Renal pelvis (tissue), 12 donors: Measurements from ENCODE around the gene LARP4B. TPM values are rescaled to one million over a fixed set of nuclear protein-coding genes. Genes with fewer than 3 reads are reported as not detected.
A peak's percentile ranks its signal among the peaks of the same experiment; 100 is the strongest.

Experiments
- DNase-seq: peaks from one replicate; pipeline ENCODE4 v3.0.0-alpha.2; 2013
- long read RNA-seq, 16 experiments: transcript quantifications; one replicate each; lab custom pipeline, GENCODE V29; 2026
- polyA plus RNA-seq, 3 donors: library from polyadenylated mRNA; unstranded; fragments of 120-200 nt; gene quantifications; one replicate each; pipeline ENCODE4 v1.2.1, GENCODE V29; 2013; ENCODE audit not compliant: insufficient read length in 3 of 3

LARP4B gene
- polyA plus RNA-seq, result 10 to 100 TPM; 41.9 to 56.3 (median 52.6) TPM
- long read RNA-seq, donor 1, full-length matches to known transcripts, result 2 of 2 reads
- long read RNA-seq, donor 1, partial matches to known transcripts, result 0 of 2 reads
- long read RNA-seq, donor 1, other reads (novel, unspliced or antisense), result 0 of 2 reads
- long read RNA-seq, donor 2, full-length matches to known transcripts, result 2 of 2 reads
- long read RNA-seq, donor 2, partial matches to known transcripts, result 0 of 2 reads
- long read RNA-seq, donor 2, other reads (novel, unspliced or antisense), result 0 of 2 reads
- long read RNA-seq, donor 3, full-length matches to known transcripts, result 5 of 5 reads
- long read RNA-seq, donor 3, partial matches to known transcripts, result 0 of 5 reads
- long read RNA-seq, donor 3, other reads (novel, unspliced or antisense), result 0 of 5 reads
- long read RNA-seq, donor 4, full-length matches to known transcripts, result 6 of 6 reads
- long read RNA-seq, donor 4, partial matches to known transcripts, result 0 of 6 reads
- long read RNA-seq, donor 4, other reads (novel, unspliced or antisense), result 0 of 6 reads
- long read RNA-seq, donor 5, full-length matches to known transcripts, result 3 of 3 reads
- long read RNA-seq, donor 5, partial matches to known transcripts, result 0 of 3 reads
- long read RNA-seq, donor 5, other reads (novel, unspliced or antisense), result 0 of 3 reads
- long read RNA-seq, donor 6, full-length matches to known transcripts, result 5 of 5 reads
- long read RNA-seq, donor 6, partial matches to known transcripts, result 0 of 5 reads
- long read RNA-seq, donor 6, other reads (novel, unspliced or antisense), result 0 of 5 reads
- long read RNA-seq, donor 7, full-length matches to known transcripts, result 7 of 14 reads
- long read RNA-seq, donor 7, partial matches to known transcripts, result 7 of 14 reads
- long read RNA-seq, donor 7, other reads (novel, unspliced or antisense), result 0 of 14 reads
- long read RNA-seq, donor 8, full-length matches to known transcripts, result 2 of 2 reads
- long read RNA-seq, donor 8, partial matches to known transcripts, result 0 of 2 reads
- long read RNA-seq, donor 8, other reads (novel, unspliced or antisense), result 0 of 2 reads
- long read RNA-seq, donor 9, full-length matches to known transcripts, result 9 of 9 reads
- long read RNA-seq, donor 9, partial matches to known transcripts, result 0 of 9 reads
- long read RNA-seq, donor 9, other reads (novel, unspliced or antisense), result 0 of 9 reads
- long read RNA-seq, donor 10, full-length matches to known transcripts, result 10 of 16 reads
- long read RNA-seq, donor 10, partial matches to known transcripts, result 6 of 16 reads
- long read RNA-seq, donor 10, other reads (novel, unspliced or antisense), result 0 of 16 reads
- long read RNA-seq, donor 11, full-length matches to known transcripts, result 2 of 2 reads
- long read RNA-seq, donor 11, partial matches to known transcripts, result 0 of 2 reads
- long read RNA-seq, donor 11, other reads (novel, unspliced or antisense), result 0 of 2 reads
- long read RNA-seq, donor 12, full-length matches to known transcripts, result 7 of 7 reads
- long read RNA-seq, donor 12, partial matches to known transcripts, result 0 of 7 reads
- long read RNA-seq, donor 12, other reads (novel, unspliced or antisense), result 0 of 7 reads
- long read RNA-seq, donor 13, full-length matches to known transcripts, result 4 of 4 reads
- long read RNA-seq, donor 13, partial matches to known transcripts, result 0 of 4 reads
- long read RNA-seq, donor 13, other reads (novel, unspliced or antisense), result 0 of 4 reads
- long read RNA-seq, donor 14, result 0 reads
- long read RNA-seq, donor 15, full-length matches to known transcripts, result 6 of 6 reads
- long read RNA-seq, donor 15, partial matches to known transcripts, result 0 of 6 reads
- long read RNA-seq, donor 15, other reads (novel, unspliced or antisense), result 0 of 6 reads
- long read RNA-seq, donor 16, full-length matches to known transcripts, result 4 of 4 reads
- long read RNA-seq, donor 16, partial matches to known transcripts, result 0 of 4 reads
- long read RNA-seq, donor 16, other reads (novel, unspliced or antisense), result 0 of 4 reads

DNA sequence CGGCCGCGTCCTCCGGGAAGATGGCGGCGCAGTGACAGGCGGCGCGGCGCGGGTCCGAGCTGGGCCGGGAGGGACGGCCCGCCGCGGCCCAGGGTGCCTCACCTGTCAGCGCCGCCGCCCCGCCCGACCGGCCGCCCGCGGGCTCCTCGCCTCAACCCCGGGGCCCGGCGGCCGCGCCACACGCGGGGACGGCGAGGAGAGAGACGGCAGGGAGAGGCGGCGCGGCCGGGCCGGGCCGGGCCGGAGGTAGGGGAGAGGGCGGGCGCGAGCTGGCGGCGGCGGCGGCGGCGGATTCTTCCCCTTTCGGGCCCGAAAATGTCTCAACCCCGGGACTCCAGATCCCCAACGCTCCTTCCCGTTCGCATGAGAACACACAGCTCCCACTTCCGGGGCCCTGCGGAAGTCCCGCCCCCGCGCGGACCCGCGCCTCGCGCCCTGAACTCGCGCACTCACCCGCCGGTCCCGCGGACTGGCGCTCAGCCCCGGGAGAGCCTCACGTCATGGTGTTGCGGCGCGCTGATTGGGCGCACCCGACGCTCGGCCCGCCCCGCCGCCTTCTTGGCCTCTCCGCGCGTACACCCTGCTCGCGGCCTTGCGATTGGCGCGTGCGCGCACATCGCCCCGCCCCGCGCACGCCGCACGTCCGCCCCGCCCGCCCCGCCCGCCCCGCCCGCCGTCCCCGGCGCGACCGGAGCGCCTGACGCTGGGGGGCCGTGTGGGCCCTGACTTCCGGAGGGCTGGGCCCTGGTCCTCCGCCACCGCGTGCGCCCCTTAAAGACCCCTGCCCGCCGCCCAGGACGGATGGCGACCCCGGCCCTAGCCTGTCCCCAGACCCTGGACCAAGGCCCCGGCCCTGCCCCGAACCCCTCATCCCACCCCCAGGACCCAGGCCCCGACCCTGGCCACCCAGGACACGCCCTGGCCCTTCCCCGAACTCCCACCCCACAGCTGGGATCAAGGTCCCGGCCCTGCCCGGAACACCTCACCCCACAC, at the start of gene LARP4B:
TSS of gene LARP4B (minus strand) at position 380 of the 993 bp plus-strand sequence. CDS start 45,984 bp downstream, outside the sequence.
- DNase-seq, result peak; percentile 97

DNA sequence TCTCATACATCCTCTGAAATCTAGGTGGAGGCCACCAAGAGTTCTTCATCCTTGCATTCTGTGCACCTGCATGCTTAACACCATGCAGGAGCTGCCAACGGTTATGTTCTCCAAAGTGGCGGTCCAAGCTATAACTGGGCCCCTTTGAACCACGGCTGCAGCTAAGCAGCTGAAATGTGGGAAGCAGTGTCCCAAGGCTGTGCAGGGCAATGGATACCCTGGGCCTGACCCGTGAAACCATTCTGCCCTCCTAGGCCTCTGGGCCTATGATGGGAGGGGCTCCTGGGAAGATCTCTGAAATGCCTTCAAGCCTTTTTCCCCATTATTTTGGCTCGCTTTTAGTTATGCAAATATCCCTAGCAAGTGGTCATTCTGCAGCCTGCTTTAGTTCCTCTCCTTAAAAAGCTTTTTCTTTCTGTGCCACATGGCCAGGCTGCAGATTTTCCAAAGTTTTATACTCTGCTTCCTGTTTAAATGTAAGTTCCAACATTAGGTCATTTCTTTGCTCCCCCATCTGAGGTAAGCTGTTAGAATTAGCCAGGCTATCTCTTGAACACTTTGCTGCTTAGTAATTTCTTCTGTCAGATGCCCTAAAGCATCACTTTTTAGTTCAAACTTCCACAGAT, 49.1 kb upstream of the LARP4B start:
- no peak for DNase-seq

DNA sequence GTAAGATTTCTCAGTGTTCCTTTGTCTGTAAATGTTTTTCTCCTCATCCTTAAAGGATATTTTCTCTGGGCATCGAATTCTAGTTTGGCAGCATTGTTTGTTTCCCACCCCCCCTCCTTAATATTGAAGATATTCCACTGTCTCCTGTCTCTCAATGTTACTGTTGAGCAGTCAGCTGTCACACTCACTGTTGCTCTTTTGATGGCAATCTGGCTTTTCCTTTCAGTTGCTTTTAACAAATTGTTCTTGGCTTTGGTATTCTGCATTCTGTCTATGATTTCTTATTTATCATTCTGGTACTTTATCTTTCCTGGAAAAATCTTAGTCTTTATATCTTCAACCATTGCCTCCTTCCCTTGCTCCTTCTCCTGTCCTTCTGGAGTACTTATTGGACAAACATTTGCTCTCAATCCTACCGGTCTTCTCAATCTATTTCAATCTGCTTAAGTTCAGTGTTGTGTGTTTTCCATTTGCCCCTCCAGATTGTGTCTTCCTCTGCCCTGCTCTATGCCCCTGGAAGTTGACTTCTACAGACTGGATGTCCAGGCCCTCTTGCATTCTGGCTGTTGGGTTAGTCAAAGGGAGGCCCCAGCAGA, 47.4 kb upstream of the LARP4B start:
- DNase-seq, result no peak

DNA sequence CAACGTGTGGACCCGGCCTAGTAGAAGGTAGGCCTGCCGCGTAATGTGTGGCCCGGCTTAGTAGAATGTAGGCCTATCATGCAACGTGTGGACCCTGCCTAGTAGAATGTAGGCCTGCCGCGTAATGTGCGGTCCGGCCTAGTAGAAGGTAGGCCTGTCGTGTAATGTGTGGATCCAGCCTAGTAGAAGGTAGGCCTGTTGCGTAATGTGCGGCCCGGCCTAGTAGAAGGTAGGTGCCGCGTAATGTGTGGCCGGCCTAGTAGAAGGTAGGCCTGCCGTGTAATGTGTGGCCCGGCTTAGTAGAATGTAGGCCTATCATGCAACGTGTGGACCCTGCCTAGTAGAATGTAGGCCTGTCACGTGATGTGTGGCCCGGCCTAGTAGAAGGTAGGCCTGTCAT, 44.8 kb upstream of the LARP4B start:
- no peak for DNase-seq

DNA sequence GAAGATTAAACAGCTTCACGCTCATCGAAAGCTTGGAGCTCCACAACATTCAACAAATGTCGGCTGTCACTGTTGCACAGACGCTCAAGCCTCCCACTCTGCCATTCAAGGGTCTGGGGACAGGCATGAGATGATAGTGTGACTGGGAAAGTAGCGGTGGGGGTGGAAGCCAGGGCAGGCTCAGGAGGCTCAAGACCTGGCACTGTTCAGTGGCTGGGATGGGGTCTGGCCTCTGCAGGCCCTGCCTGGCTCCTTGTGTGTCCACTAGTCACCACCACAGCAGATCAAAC, 43.2 kb upstream of the LARP4B start:
- no peak for DNase-seq

DNA sequence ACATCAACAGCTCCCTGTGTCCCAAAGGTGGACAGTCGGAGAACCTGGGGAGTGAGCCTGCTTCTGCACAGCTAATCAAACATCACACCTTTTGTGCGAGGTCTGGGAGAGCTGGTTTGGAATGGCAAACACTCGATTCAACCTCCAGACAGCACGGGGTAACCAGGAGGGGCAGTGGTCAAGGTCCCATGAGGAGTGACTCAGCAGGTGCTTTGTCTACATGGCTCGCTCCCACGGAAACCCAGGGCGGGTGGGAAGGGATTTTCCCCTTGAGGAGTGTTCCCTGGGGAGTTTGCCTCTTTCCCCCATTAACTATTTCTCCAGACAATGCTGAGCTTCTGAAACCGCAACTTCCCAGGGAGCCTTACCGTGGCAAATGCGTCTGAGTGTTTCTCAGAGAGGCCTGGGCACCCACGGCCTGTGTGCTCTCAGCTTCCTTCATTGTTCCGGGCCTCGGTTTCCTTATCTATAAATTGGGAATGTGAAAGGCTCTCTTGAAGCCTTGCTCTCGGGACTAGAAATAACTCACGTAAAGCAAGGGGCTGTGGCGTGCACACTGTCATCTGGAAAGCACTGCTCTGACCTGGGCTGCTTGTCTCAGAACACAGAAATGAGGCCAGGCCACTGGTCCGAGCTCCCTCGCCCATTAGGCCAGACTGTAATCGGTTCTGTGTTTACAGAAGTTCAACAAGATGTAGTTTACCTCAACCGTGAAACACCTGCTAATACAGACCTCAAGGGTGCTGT, 42.7 kb upstream of the LARP4B start:
- no peak for DNase-seq

DNA sequence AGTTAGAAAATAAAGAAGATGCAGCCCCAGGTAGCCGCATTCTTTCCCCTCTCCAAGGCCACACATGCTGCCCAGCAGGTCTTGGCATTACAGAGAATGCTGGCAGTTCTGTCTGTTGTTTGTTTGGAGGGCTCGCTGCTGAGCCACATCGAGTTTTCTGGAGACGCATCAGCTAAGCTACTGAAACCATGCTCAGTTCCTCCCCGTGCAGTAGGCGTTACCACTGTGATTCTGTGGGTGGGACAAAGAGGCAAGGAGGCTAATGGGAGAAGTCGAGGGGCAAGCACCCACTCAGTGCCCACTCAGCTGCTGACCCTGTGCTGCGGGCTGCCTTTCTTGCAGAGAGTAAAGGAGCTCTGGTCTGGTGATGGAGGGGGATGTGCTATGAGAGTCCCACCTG, 41.3 kb upstream of the LARP4B start:
- no peak for DNase-seq

DNA sequence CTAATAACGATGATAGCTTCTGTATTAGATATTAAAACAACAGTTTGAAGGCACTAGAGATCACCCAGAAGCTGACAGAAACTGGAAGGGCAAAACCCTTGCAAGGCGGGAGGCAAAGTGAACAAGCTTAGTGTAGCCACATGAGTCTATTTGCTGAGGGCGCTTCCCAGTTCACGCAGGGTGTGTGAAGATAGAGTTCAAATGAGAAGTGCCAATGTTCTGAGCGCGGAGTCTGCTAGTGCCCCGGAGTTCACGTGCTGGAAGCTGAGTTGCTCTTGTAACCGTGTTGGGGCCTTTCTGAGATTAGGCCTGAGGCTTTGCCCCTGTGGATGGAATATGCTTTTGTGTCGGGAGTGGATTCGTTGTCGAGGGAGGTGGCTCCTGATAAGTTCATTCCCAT, 40.1 kb upstream of the LARP4B start:
- DNase-seq, result no peak

DNA sequence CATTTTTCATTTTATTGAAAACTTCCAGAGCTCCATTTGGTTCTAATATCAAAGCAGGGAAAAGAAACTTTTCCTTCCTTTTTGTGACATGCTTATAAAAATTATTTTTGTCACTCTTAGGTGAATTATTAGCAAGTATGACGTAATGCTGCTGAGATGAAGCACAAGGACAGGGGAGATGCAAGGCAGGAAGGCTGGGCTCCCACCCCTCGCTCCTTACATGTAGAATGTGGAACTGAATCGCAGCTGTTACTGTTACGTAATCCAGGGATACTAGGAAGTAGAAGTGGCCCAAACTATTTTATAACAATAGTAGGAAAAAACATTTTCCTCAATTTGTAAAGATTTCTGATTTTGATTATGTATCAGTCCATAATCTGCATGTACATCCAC, 39.6 kb upstream of the LARP4B start:
- no peak for DNase-seq

DNA sequence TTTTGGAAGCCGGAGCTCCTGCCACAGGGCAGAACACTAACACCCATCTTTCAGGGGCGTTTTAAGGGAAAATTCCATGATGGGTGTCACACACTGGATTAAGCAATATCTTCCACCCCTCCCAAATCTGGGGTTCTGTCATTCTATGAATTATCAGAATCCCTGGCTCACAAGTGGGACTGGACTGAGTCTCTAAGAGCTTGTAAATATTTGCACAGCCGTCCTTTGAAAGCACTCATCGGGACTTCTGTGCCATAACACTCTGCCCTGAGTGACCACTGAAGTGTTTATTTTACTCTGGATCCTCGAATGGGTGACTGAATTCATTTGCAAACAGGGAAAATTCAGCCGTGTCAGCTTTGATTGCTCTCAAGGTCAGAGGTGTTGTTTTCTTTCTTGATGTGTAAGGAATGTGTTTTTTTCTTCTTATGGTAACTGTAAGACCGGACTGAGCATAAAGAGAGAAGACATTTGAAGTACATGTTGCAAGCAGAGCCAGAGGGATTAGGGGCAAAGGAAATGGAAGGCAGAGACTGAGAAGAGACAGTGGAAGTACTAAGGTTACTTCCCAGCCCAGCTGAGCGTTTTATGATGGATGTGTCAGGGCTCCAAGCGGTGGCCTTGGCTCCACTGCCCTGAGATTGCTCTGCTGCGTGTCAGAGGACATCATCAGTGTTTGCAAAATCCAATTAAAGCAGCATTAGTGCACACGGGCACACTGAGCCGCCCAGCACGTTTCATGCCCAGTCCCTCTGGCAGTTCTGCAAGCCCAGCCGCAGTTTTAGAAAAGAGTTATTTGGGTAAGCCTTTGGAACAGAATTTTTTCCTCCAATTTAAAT, 39.0 kb upstream of the LARP4B start:
- DNase-seq, result peak; percentile 30

DNA sequence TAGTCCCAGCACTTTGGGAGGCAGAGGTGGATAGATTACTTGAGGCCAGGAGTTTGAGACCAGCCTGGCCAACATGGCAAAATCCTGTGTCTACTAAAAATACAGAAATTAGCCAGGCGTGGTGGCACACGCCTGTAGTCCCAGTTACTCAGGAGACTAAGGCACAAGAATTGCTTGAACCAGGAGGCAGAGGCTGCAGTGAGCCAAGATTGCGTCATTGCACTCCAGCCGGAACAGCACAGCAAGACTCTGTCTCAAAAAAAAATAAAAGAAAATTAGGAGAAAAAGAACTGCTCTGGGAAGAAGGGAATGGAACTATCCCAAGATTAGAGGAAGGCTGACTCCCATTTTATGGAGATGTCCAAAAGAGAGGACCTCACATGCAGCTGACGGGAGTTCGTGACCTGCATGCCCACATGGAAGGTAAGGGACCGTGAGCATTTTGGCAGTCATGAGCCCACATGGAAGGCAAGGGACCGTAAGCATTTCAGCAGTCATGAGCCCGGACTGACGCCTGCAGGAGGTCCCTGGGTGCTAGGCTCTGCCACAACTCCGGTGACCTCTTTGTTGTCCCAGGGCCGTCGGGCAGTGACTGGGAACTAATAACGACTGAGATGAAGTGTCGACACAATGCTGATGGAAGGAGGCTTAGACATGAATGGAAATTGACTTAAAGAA, 38.1 kb upstream of the LARP4B start:
- DNase-seq, result no peak

DNA sequence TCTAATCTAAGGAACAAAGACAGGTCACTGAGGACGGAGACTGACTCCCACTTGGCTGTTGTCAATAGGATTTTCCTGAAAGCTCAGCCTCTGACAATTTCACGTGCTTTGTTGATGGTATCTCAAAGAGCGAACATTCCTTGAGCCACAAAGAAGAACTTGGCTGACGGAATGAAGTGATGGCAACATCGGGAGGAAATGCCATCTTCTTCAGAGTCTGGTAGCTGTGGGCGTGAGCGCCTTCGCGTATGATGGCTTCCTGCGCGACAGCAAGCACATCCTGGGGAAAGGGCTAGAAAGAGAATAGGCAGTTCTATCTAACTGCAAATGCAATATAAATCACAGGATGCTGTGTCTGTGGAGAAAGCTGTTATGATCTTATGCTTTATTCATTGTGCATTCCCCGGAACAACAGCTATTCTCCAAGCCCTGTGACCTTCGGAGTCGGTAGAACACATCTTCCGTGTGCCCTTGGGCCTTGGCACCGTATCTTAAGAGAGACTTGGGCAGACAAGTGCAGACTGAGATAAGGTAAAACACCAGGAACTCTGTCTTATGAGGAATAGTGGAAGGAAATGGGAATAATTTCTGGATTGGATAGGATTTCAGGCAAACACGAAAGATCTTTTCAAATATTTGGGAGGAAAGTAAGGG, 37.2 kb upstream of the LARP4B start:
- no peak for DNase-seq

DNA sequence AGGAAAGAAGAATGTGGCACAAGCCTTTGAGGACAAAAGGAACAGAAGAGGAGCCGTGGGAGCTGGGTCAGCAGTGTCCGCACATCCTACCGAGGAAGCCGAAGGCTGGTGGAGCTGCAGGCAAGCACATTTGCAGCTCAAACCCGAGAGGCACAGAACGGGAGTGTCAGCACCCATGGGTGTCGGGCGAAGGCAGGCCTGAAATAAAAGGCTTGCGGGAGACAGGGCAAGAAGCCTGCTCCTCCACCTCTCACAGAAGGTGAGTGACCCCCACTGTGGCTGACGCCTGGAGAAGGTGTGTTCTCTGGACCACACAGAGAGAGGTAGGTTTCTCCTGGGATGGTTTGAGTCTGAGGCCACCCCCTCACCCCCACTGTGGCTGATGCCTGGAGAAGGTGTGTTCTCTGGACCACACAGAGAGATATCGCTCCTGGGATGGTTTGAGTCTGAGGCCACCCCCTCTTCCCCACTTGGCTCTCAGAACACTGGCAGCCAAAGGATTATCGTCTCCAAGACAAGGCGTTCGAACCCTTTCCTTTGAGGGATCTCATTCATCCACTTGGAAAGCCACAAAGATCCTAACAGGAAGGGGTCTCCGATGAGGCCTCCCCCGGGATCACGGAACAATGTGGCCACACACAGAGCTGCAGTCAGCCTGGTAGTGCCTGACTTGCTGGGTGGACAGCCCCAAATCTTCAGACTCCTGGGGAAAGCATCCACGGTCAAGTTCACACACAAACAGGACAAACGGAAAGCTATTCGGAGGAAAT, 35.1 kb upstream of the LARP4B start:
- no peak for DNase-seq

DNA sequence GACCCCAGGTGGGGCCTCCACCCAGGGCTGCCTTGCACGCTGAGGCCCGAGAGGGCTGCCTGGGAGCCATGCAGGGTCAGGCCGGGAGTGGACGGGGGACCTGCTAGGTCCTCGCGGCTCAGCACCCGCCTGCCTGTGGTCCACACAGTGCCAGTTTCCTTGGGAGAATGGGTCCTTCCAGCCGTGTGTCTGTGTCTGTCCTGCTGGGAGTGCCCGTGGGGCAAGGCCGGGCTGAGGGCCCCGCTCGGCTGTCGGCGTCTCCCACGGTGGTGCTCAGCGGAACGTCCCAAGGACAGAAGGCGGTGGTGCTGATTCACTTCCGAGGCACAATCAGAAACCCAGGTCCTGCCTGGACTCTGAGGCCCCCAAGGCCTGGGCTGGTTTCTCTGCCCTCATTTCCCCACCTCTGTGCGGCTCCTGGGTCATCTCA, 33.5 kb upstream of the LARP4B start:
- no peak for DNase-seq
